ENCODE results near the gene PRICKLE4.

GRCh38 chr6:41777551-41778285 is 2.9 kb upstream of the PRICKLE4 start:
- TF ChIP-seq CTCF (IDR thresholded peaks at IDR 0.05; ENCODE audit: low read length) = no peak
- no peak for TF ChIP-seq EZH2 (optimal IDR thresholded peaks at IDR 0.05; ENCODE audit: low read depth, low read length)
